Muscle of leg (tissue), 11 donors: ENCODE measurements around the gene CCDC80. TPM values are rescaled to one million over a fixed set of nuclear protein-coding genes. Genes with fewer than 3 reads are reported as not detected.
A peak's percentile ranks its signal among the peaks of the same experiment; 100 is the strongest.

Experiments used
- DNase-seq: peaks from one replicate; pipeline ENCODE4 v3.0.0; 2013
- H3K27ac ChIP-seq: one replicate; pipeline ENCODE4 v1.5.1; 2013; ENCODE audit warnings: mild to moderate bottlenecking, low read length, control low read depth
- H3K27me3 ChIP-seq: one replicate; pipeline ENCODE4 v1.6.1; 2013; ENCODE audit warnings: low read length; ENCODE audit not compliant: control insufficient read depth, insufficient read depth
- H3K36me3 ChIP-seq: one replicate; pipeline ENCODE4 v1.6.1; 2013; ENCODE audit warnings: low read length; ENCODE audit not compliant: control insufficient read depth, insufficient read depth
- H3K4me1 ChIP-seq: one replicate; pipeline ENCODE4 v1.6.1; 2013; ENCODE audit warnings: low read length; ENCODE audit not compliant: control insufficient read depth, insufficient read depth
- H3K4me3 ChIP-seq: one replicate; pipeline ENCODE4 v1.5.1; 2013; ENCODE audit warnings: low read length, control low read depth
- H3K9me3 ChIP-seq: replicated peaks from 2 replicates; pipeline ENCODE4 v1.6.1; 2013; ENCODE audit warnings: low read depth, low read length; ENCODE audit not compliant: control insufficient read depth
- WGBS: methylation state at CpG from one replicate; pipeline ENCODE4 v1.1.5; 2013; ENCODE audit warnings: missing lambda C conversion rate; ENCODE audit not compliant: insufficient coverage; 5-methylcytosine and 5-hydroxymethylcytosine counted together
- polyA plus RNA-seq, 8 donors: library from polyadenylated mRNA; unstranded; fragments of 120-200 nt; gene quantifications; one replicate each; pipeline versions ENCODE4 v1.2.1 to v1.2.3, GENCODE V29; 2013; ENCODE audit warnings: inconsistent platforms in 1 of 8, low replicate concordance in 1 of 8; ENCODE audit not compliant: insufficient read length in 8 of 8, insufficient read depth in 1 of 8
- total RNA-seq: library from RNA; stranded (reverse); fragments of 120-200 nt; gene quantifications from one replicate; pipeline ENCODE4 v1.2.4, GENCODE V29; 2013

CCDC80 gene
- total and polyA plus RNA-seq, 9 donors, result 27.9 to 97.3 (median 57.8) TPM

GRCh38 chr3:112649478-112649735 is 8.5 kb upstream of the CCDC80 start:
- no peaks in the 10 kb centered on the region for H3K36me3 ChIP-seq
- H3K9me3 ChIP-seq, result no peaks in the 10 kb centered on the region
- peaks cover 14% of the 10 kb centered on the region for H3K4me1 ChIP-seq
- no peak overlapping the region for H3K4me3 ChIP-seq
- no peak overlapping the region for H3K27ac ChIP-seq
- no peak for DNase-seq
- WGBS, result 63% methylated on average over 1 of the region's 1 CpG
- no peaks in the 10 kb centered on the region for H3K27me3 ChIP-seq

GRCh38 chr3:112647122-112647521 is 6.2 kb upstream of the CCDC80 start:
- DNase-seq, result no peak
- Histone ChIP-seq H3K27me3 (no peaks in the 10 kb centered on the region), H3K9me3 (no peaks in the 10 kb centered on the region), H3K27ac (no peak overlapping the region), H3K36me3 (no peaks in the 10 kb centered on the region), H3K4me1 (peaks cover 9% of the 10 kb centered on the region), H3K4me3 (no peak overlapping the region)
- 43% methylated on average over 5 of the region's 5 CpGs for WGBS

GRCh38 chr3:112646623-112647022 is 5.7 kb upstream of the CCDC80 start:
- Histone ChIP-seq H3K9me3 (no peaks in the 10 kb centered on the region), H3K27me3 (no peaks in the 10 kb centered on the region), H3K36me3 (no peaks in the 10 kb centered on the region), H3K4me3 (no peak overlapping the region), H3K27ac (no peak overlapping the region), H3K4me1 (peaks cover 14% of the 10 kb centered on the region)
- WGBS, result 84% methylated on average over 4 of the region's 7 CpGs
- no peak for DNase-seq

- Histone ChIP-seq H3K27ac (no peak overlapping the region), H3K4me3 (no peak overlapping the region), H3K9me3 (no peaks in the 10 kb centered on the region), H3K36me3 (no peaks in the 10 kb centered on the region), H3K27me3 (no peaks in the 10 kb centered on the region), H3K4me1 (peaks cover 25% of the 10 kb centered on the region)
- no peak for DNase-seq
- WGBS, result 93% methylated on average over 4 of the region's 4 CpGs
Measured at GRCh38 chr3:112644453-112644852, 3.5 kb upstream of the CCDC80 start.

- no peak for DNase-seq
- no CpG with 5 or more reads among the region's 3 CpGs for WGBS
- Histone ChIP-seq H3K4me3 (no peak overlapping the region), H3K4me1 (peaks cover 26% of the 10 kb centered on the region), H3K27me3 (no peaks in the 10 kb centered on the region), H3K36me3 (no peaks in the 10 kb centered on the region), H3K27ac (no peak overlapping the region), H3K9me3 (no peaks in the 10 kb centered on the region)
Measured at GRCh38 chr3:112643621-112644240, 2.8 kb upstream of the CCDC80 start.

- no peaks in the 10 kb centered on the region for H3K27me3 ChIP-seq
- DNase-seq, result peak; percentile 95
- H3K4me1 ChIP-seq, result peaks cover 26% of the 10 kb centered on the region
- peaks cover 2% of the 10 kb centered on the region for H3K36me3 ChIP-seq
- H3K27ac ChIP-seq, result no peak overlapping the region
- WGBS, result 2% methylated on average over 6 of the region's 10 CpGs
- H3K9me3 ChIP-seq, result no peaks in the 10 kb centered on the region
- H3K4me3 ChIP-seq, result no peak overlapping the region
Measured at GRCh38 chr3:112642912-112643506, 2.1 kb upstream of the CCDC80 start.

- H3K27ac ChIP-seq, result peak overlapping the region; percentile 77
- WGBS, result 5% methylated on average over 4 of the region's 10 CpGs
- H3K27me3 ChIP-seq, result no peaks in the 10 kb centered on the region
- H3K4me1 ChIP-seq, result peaks cover 17% of the 10 kb centered on the region
- DNase-seq, result peak; percentile 75
- H3K4me3 ChIP-seq, result peak overlapping the region; percentile 45
- no peaks in the 10 kb centered on the region for H3K9me3 ChIP-seq
- peaks cover 2% of the 10 kb centered on the region for H3K36me3 ChIP-seq
Measured at GRCh38 chr3:112640276-112640929, 540 bp downstream of the CCDC80 start.

- Histone ChIP-seq H3K36me3 (peaks cover 2% of the 10 kb centered on the region), H3K4me1 (peaks cover 17% of the 10 kb centered on the region), H3K27ac (no peak overlapping the region), H3K27me3 (no peaks in the 10 kb centered on the region), H3K9me3 (no peaks in the 10 kb centered on the region), H3K4me3 (peak overlapping the region; percentile 45)
- WGBS, result 90% methylated on average over 14 of the region's 21 CpGs
- peak; percentile 60 for DNase-seq
Measured at GRCh38 chr3:112639455-112640225, 1.3 kb downstream of the CCDC80 start.

- Histone ChIP-seq H3K4me1 (peaks cover 17% of the 10 kb centered on the region), H3K36me3 (peaks cover 2% of the 10 kb centered on the region), H3K4me3 (no peak overlapping the region), H3K27ac (no peak overlapping the region), H3K9me3 (no peaks in the 10 kb centered on the region), H3K27me3 (no peaks in the 10 kb centered on the region)
- 91% methylated on average over 12 of the region's 17 CpGs for WGBS
- no peak for DNase-seq
Measured at GRCh38 chr3:112638327-112639020, 2.5 kb downstream of the CCDC80 start.

GRCh38 chr3:112637700-112638099 is 3.2 kb downstream of the CCDC80 start:
- Histone ChIP-seq H3K4me3 (no peak overlapping the region), H3K27me3 (no peaks in the 10 kb centered on the region), H3K9me3 (no peaks in the 10 kb centered on the region), H3K36me3 (peaks cover 2% of the 10 kb centered on the region), H3K4me1 (peaks cover 17% of the 10 kb centered on the region), H3K27ac (no peak overlapping the region)
- DNase-seq, result no peak
- no CpG with 5 or more reads among the region's 4 CpGs for WGBS
